ENCODE results near the gene SLC2A11. TPM values are rescaled to one million over a fixed set of nuclear protein-coding genes. Genes with fewer than 3 reads are reported as not detected.

The SLC2A11 gene
- total RNA-seq, 4 donors from 2014 or later = 2.4 to 19.0 (median 6.2) TPM

DNA sequence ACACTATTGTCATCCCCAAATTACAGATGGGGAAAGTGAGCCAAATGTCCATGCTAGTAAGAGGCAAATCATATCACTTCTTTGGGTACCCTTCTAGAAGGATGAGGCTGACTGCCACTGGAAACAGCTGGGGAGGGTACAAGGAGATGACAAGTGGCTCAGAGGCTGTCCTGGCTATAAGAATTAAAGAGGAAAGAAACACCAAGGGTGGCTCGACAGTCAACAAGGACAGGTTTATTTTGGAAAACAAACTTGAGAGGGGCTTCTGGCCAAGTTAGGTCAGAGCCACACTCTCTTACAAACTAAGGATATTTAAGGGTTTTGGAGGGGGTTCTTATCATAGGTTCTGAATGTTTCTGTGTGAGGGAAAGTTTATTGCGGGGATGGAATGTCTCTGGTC lies 34.5 kb downstream of the SLC2A11 start:
- in situ Hi-C loops (cut with MboI; ENCODE audit: low sequenced_read_pairs in 4 of 4) (no loop called here), intact Hi-C loops (cut with DNase I; ENCODE audit: low total_unique reads) (loop anchor here (5.0 kb wide), 2 partner anchors 35 to 125 kb away; partner anchors contain the start of genes CHCHD10 and SLC2A11)
- Histone ChIP-seq H3K27me3 (no peaks in the 10 kb centered on the region), H3K27ac (no peak overlapping the region), H3K4me1 (peaks cover 18 to 19% of the 10 kb centered on the region in 2 donors), H3K36me3 (peaks cover 0 to 8% of the 10 kb centered on the region in 2 donors), H3K9me3 (no peaks in the 10 kb centered on the region), H3K4me3 (no peak overlapping the region)
- no peak for TF ChIP-seq POLR2A (IDR thresholded peaks at IDR 0.05)
- TF ChIP-seq, protein P1, sequence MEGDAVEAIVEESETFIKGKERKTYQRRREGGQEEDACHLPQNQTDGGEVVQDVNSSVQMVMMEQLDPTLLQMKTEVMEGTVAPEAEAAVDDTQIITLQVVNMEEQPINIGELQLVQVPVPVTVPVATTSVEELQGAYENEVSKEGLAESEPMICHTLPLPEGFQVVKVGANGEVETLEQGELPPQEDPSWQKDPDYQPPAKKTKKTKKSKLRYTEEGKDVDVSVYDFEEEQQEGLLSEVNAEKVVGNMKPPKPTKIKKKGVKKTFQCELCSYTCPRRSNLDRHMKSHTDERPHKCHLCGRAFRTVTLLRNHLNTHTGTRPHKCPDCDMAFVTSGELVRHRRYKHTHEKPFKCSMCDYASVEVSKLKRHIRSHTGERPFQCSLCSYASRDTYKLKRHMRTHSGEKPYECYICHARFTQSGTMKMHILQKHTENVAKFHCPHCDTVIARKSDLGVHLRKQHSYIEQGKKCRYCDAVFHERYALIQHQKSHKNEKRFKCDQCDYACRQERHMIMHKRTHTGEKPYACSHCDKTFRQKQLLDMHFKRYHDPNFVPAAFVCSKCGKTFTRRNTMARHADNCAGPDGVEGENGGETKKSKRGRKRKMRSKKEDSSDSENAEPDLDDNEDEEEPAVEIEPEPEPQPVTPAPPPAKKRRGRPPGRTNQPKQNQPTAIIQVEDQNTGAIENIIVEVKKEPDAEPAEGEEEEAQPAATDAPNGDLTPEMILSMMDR (IDR thresholded peaks at IDR 0.05 in 4 of 5, conservative IDR thresholded peaks at IDR 0.05 in 1 of 5) = no peak
- DNase-seq (no peak), ATAC-seq (no peak)

DNA sequence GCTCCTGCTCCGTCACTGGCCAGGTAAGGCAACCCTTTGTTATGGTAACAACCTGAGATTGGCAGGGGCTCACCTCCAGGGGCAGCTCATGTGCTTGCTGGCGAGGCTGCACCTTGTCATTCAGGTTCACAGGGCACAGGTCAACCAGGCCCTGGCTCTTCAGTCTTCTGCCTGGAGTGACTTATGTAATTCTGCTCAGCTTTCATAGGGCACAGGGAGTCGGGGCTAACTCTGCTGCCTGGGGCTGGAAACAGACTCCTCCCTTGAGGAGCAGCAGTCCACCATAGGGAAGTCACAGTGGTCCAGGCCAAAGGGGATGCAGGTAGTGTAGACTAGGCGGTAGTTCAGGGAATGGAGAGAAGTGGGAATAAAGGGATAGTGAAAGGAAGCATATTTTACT lies 35.0 kb downstream of the SLC2A11 start:
- peaks cover 18 to 19% of the 10 kb centered on the region in 2 donors for H3K4me1 ChIP-seq
- DNase-seq (no peak), ATAC-seq (no peak)
- intact Hi-C loops (cut with DNase I; ENCODE audit: low total_unique reads) = loop anchor here (5.0 kb wide), 2 partner anchors 35 to 125 kb away; partner anchors contain the start of genes CHCHD10 and SLC2A11
- no peak for TF ChIP-seq POLR2A (IDR thresholded peaks at IDR 0.05)
- TF ChIP-seq, protein P1 (IDR thresholded peaks at IDR 0.05 in 4 of 5, conservative IDR thresholded peaks at IDR 0.05 in 1 of 5) = no peak
- peaks cover 0 to 8% of the 10 kb centered on the region in 2 donors for H3K36me3 ChIP-seq
- no peaks in the 10 kb centered on the region for H3K27me3 ChIP-seq
- H3K4me3 ChIP-seq = no peak overlapping the region
- in situ Hi-C loops (cut with MboI; ENCODE audit: low sequenced_read_pairs in 4 of 4) = no loop called here
- no peaks in the 10 kb centered on the region for H3K9me3 ChIP-seq
- H3K27ac ChIP-seq = no peak overlapping the region

DNA sequence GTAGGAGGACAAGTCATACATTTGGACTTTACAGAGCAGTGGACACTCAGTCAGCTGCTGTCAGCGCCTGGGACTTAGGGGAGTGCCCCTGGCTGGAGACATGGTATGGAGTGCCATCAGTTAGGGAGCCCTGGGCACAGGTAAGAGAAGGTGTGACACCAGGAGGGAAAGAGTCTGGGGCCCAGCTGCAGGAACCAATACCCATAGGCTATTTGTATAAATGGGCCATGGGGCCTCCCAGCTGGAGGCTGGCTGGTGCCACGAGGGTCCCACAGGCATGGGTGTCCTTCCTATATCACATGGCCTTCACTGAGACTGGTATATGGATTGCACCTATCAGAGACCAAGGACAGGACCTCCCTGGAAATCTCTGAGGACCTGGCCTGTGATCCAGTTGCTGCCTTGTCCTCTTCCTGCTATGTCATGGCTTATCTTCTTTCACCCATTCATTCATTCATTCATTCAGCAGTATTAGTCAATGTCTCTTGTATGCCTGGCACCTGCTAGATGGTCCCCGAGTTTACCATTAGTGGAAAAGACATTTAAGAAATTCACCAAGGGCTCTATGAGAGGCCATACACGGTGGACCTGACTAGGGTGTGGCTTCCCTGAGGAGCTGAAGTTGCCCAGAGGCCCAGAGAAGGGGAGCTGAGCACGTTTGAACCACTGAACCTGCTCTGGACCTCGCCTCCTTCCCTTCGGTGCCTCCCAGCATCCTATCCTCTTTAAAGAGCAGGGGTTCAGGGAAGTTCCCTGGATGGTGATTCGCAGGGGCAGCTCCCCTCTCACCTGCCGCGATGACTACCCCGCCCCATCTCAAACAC lies 35.7 kb downstream of the SLC2A11 start:
- ATAC-seq = no peak
- Histone ChIP-seq H3K27me3 (no peaks in the 10 kb centered on the region), H3K27ac (peak overlapping the region; percentile 83 to 95 (median 88)), H3K4me1 (peaks cover 16 to 19% of the 10 kb centered on the region in 2 donors), H3K9me3 (no peaks in the 10 kb centered on the region), H3K4me3 (peak overlapping the region; percentile 67 to 94 (median 78)), H3K36me3 (peaks cover 0 to 8% of the 10 kb centered on the region in 2 donors)
- in situ Hi-C loops (cut with MboI; ENCODE audit: low sequenced_read_pairs in 4 of 4) (no loop called here), intact Hi-C loops (cut with DNase I; ENCODE audit: low total_unique reads) (loop anchor here (5.0 kb wide), 2 partner anchors 36 to 126 kb away; partner anchors contain the start of genes CHCHD10 and SLC2A11)
- no peak for DNase-seq
- no peak for TF ChIP-seq POLR2A (IDR thresholded peaks at IDR 0.05)
- TF ChIP-seq, protein P1 (IDR thresholded peaks at IDR 0.05 in 4 of 5, conservative IDR thresholded peaks at IDR 0.05 in 1 of 5) = no peak

DNA sequence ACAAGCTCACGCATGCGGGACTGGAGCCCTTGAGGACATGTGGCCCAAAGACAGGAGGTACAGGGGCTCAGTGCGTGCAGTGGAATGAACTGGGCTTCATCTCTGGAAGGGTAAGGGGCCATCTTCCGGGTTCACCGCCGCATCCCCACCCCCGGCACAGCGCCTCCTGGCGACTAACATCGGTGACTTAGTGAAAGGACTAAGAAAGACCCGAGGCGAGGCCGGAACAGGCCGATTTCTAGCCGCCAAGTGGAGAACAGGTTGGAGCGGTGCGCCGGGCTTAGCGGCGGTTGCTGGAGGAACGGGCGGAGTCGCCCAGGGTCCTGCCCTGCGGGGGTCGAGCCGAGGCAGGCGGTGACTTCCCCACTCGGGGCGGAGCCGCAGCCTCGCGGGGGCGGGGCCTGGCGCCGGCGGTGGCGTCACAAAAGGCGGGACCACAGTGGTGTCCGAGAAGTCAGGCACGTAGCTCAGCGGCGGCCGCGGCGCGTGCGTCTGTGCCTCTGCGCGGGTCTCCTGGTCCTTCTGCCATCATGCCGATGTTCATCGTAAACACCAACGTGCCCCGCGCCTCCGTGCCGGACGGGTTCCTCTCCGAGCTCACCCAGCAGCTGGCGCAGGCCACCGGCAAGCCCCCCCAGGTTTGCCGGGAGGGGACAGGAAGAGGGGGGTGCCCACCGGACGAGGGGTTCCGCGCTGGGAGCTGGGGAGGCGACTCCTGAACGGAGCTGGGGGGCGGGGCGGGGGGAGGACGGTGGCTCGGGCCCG lies 36.5 kb downstream of the SLC2A11 start, which contains the start of gene MIF:
MIF (plus strand) TSS at position 439 of the 765 bp plus-strand sequence; CDS start at position 531, 92 bp downstream.
- Histone ChIP-seq H3K27me3 (no peaks in the 10 kb centered on the region), H3K9me3 (no peaks in the 10 kb centered on the region), H3K27ac (peak within 1 kb of the TSS; percentile 83 to 95 (median 88)), H3K36me3 (peaks cover 0 to 8% of the 10 kb centered on the region in 2 donors), H3K4me1 (peaks cover 12 to 19% of the 10 kb centered on the region in 2 donors), H3K4me3 (peak within 1 kb of the TSS; percentile 67 to 94 (median 78))
- in situ Hi-C loops (cut with MboI; ENCODE audit: low sequenced_read_pairs in 4 of 4) = no loop called here
- TF ChIP-seq, protein P1 (IDR thresholded peaks at IDR 0.05 in 4 of 5, conservative IDR thresholded peaks at IDR 0.05 in 1 of 5) = peak; percentile 65 to 86 (median 76)
- peak; percentile 88 to 89 for TF ChIP-seq POLR2A (IDR thresholded peaks at IDR 0.05)
- peak; percentile 78 to 89 for DNase-seq
- intact Hi-C loops (cut with DNase I; ENCODE audit: low total_unique reads) = loop anchor here (2.0 to 5.0 kb wide), 3 partner anchors 19 to 127 kb away; partner anchors contain the start of genes CHCHD10 and SLC2A11
- peak; percentile 90 to 91 for ATAC-seq
